Stimulated activated CD8-positive, alpha-beta memory T cell treated with anti-CD3 and anti-CD28 coated beads, Interleukin-2, amount 100 ng/mL, for 1 hour (primary cell): ENCODE data around the gene DIP2C.
"Not testable (repeated sequence)": the region's sequence is repeated elsewhere in the genome, so short reads cannot be mapped to it uniquely, and the experiment has no call there.

Experiments
- DNase-seq, 2 donors: peaks; one replicate each; pipeline ENCODE4 v3.0.0-alpha.2; 2020; ENCODE audit warnings: low read depth in 2 of 2

DIP2C gene

GRCh38 chr10:639751-640672 is 49.5 kb downstream of the DIP2C start:
- DNase-seq, result no peak

- DNase-seq, result no peak
Measured at GRCh38 chr10:639001-639750, 50.3 kb downstream of the DIP2C start.

GRCh38 chr10:637771-638195 is 51.7 kb downstream of the DIP2C start:
- DNase-seq, result no peak

GRCh38 chr10:637221-637620 is 52.2 kb downstream of the DIP2C start:
- DNase-seq, result no peak

- DNase-seq, result no peak
Measured at GRCh38 chr10:636769-637168, 52.7 kb downstream of the DIP2C start.

- DNase-seq, result no peak
Measured at GRCh38 chr10:636016-636730, 53.3 kb downstream of the DIP2C start.

GRCh38 chr10:635088-635861 is 54.2 kb downstream of the DIP2C start:
- no peak for DNase-seq

GRCh38 chr10:634256-634655 is 55.2 kb downstream of the DIP2C start:
- no peak for DNase-seq

GRCh38 chr10:633279-634245 is 55.9 kb downstream of the DIP2C start:
- DNase-seq, result no peak

- DNase-seq, result not testable (repeated sequence)
Measured at GRCh38 chr10:632807-633177, 56.7 kb downstream of the DIP2C start.

GRCh38 chr10:632155-632806 is 57.2 kb downstream of the DIP2C start:
- DNase-seq, result not testable (repeated sequence)

GRCh38 chr10:631266-631665 is 58.2 kb downstream of the DIP2C start:
- DNase-seq, result no peak

GRCh38 chr10:630581-631073 is 58.8 kb downstream of the DIP2C start:
- DNase-seq, result no peak

- DNase-seq, result no peak
Measured at GRCh38 chr10:629186-629998, 60.1 kb downstream of the DIP2C start.

- DNase-seq, result no peak
Measured at GRCh38 chr10:628386-629045, 61.0 kb downstream of the DIP2C start.

- DNase-seq, result no peak
Measured at GRCh38 chr10:627032-627992, 62.2 kb downstream of the DIP2C start.
